Measurements from ENCODE around the gene TEX29.

Gene TEX29

DNA sequence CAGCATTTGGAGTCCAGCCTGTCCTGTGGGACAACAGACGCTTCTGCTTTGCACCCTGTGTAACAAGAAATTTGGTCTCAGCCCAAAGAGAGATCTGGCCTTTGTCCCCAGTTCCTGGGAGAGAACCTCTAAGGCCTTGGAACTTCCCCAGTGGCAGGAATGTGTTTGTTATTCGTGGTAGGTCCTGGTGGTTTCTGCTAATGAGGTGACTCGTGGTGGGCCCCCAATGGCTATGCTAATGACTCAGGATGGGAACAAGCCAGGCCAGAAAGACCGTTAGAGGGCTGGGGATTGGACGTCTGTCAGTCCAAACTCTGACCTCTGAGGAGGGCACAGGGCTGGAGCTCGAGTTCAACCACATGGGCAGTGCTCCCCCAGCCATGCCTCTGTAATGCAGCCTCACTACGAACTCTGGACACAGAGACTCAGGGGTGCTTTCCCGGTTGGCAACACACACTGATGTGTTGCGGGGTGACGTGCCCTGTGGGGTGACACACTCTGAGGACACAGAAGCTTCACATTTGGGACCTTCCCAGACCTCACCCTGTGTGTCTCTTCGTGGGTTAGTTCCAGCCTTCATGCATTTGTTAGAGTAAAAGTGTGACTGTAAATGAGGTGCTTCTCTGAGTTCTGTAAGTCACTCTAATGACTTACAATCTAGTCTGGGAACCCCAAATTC lies 38.9 kb downstream of the TEX29 start:
- Histone ChIP-seq H3K79me2 (ENCODE audit: low read length) (no peaks in the 10 kb centered on the region), H2AFZ (ENCODE audit: low read length) (no peak overlapping the region), H3K4me2 (ENCODE audit: low read depth, low read length) (no peak overlapping the region), H3K9ac (ENCODE audit: low read length) (no peak overlapping the region), H3K27ac (ENCODE audit: low read length) (no peak overlapping the region), H3F3A (ENCODE audit: insufficient read depth, low read length) (no peaks in the 10 kb centered on the region), H4K20me1 (ENCODE audit: insufficient read depth, low read length) (no peaks in the 10 kb centered on the region), H3K36me3 (replicated peaks; ENCODE audit: insufficient read depth, low read length) (no peaks in the 10 kb centered on the region), H3K27me3 (replicated peaks; ENCODE audit: insufficient read depth, low read length) (no peaks in the 10 kb centered on the region), H3K4me1 (ENCODE audit: low read length) (no peaks in the 10 kb centered on the region), H3K4me3 (ENCODE audit: low read length) (no peak overlapping the region), H3K9me3 (replicated peaks; ENCODE audit: insufficient read depth, low read length) (no peaks in the 10 kb centered on the region), H3K9me2 (replicated peaks; ENCODE audit: insufficient read depth, low read length) (no peaks in the 10 kb centered on the region)
- no peak for DNase-seq
- TF ChIP-seq, protein P1, sequence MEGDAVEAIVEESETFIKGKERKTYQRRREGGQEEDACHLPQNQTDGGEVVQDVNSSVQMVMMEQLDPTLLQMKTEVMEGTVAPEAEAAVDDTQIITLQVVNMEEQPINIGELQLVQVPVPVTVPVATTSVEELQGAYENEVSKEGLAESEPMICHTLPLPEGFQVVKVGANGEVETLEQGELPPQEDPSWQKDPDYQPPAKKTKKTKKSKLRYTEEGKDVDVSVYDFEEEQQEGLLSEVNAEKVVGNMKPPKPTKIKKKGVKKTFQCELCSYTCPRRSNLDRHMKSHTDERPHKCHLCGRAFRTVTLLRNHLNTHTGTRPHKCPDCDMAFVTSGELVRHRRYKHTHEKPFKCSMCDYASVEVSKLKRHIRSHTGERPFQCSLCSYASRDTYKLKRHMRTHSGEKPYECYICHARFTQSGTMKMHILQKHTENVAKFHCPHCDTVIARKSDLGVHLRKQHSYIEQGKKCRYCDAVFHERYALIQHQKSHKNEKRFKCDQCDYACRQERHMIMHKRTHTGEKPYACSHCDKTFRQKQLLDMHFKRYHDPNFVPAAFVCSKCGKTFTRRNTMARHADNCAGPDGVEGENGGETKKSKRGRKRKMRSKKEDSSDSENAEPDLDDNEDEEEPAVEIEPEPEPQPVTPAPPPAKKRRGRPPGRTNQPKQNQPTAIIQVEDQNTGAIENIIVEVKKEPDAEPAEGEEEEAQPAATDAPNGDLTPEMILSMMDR (IDR thresholded peaks at IDR 0.05; ENCODE audit: low read length): no peak
- TF ChIP-seq EZH2 (optimal IDR thresholded peaks at IDR 0.05; ENCODE audit: low read depth, low read length) (no peak), EZH2phosphoT487 (IDR thresholded peaks at IDR 0.05; ENCODE audit: low read length) (no peak)

DNA sequence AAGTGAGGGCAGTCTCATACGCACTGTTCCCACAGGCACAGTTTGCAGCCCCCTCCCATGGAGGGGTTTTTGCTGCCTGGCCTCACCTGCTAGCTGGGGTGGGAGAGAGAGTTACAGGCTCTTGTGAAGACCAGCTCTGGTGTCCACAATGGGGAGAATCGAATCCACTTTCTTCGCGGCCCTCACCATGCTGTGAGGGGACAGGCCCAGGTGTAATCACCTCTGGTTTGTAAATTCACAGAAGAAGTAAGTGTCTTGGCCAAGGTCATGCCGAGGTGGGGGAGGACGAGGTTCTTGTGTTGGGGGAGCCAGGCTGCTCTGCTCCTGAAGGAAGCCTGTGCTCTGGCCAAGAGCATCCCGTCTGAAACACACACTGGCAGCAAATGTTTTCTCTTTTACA lies 39.5 kb downstream of the TEX29 start:
- Histone ChIP-seq H3K9ac (ENCODE audit: low read length) (no peak overlapping the region), H3K79me2 (ENCODE audit: low read length) (no peaks in the 10 kb centered on the region), H3K27me3 (replicated peaks; ENCODE audit: insufficient read depth, low read length) (no peaks in the 10 kb centered on the region), H3K4me3 (ENCODE audit: low read length) (no peak overlapping the region), H2AFZ (ENCODE audit: low read length) (no peak overlapping the region), H3K9me2 (replicated peaks; ENCODE audit: insufficient read depth, low read length) (no peaks in the 10 kb centered on the region), H3F3A (ENCODE audit: insufficient read depth, low read length) (no peaks in the 10 kb centered on the region), H4K20me1 (ENCODE audit: insufficient read depth, low read length) (no peaks in the 10 kb centered on the region), H3K9me3 (replicated peaks; ENCODE audit: insufficient read depth, low read length) (no peaks in the 10 kb centered on the region), H3K4me1 (ENCODE audit: low read length) (no peaks in the 10 kb centered on the region), H3K4me2 (ENCODE audit: low read depth, low read length) (no peak overlapping the region), H3K27ac (ENCODE audit: low read length) (no peak overlapping the region), H3K36me3 (replicated peaks; ENCODE audit: insufficient read depth, low read length) (no peaks in the 10 kb centered on the region)
- TF ChIP-seq EZH2phosphoT487 (IDR thresholded peaks at IDR 0.05; ENCODE audit: low read length): no peak
- TF ChIP-seq, protein P1 (IDR thresholded peaks at IDR 0.05; ENCODE audit: low read length): no peak
- no peak for TF ChIP-seq EZH2 (optimal IDR thresholded peaks at IDR 0.05; ENCODE audit: low read depth, low read length)
- DNase-seq: no peak

- no peak overlapping the region for H3K27ac ChIP-seq (ENCODE audit: low read length)
- H3K36me3 ChIP-seq (replicated peaks; ENCODE audit: insufficient read depth, low read length): no peaks in the 10 kb centered on the region
- no peaks in the 10 kb centered on the region for H4K20me1 ChIP-seq (ENCODE audit: insufficient read depth, low read length)
- no peaks in the 10 kb centered on the region for H3K9me3 ChIP-seq (replicated peaks; ENCODE audit: insufficient read depth, low read length)
- no peak for TF ChIP-seq EZH2 (optimal IDR thresholded peaks at IDR 0.05; ENCODE audit: low read depth, low read length)
- TF ChIP-seq, protein P1 (IDR thresholded peaks at IDR 0.05; ENCODE audit: low read length): no peak
- no peak for TF ChIP-seq EZH2phosphoT487 (IDR thresholded peaks at IDR 0.05; ENCODE audit: low read length)
- H3K79me2 ChIP-seq (ENCODE audit: low read length): no peaks in the 10 kb centered on the region
- no peaks in the 10 kb centered on the region for H3K27me3 ChIP-seq (replicated peaks; ENCODE audit: insufficient read depth, low read length)
- H3K4me3 ChIP-seq (ENCODE audit: low read length): no peak overlapping the region
- H2AFZ ChIP-seq (ENCODE audit: low read length): no peak overlapping the region
- H3F3A ChIP-seq (ENCODE audit: insufficient read depth, low read length): no peaks in the 10 kb centered on the region
- no peak for DNase-seq
- H3K4me2 ChIP-seq (ENCODE audit: low read depth, low read length): no peak overlapping the region
- H3K9me2 ChIP-seq (replicated peaks; ENCODE audit: insufficient read depth, low read length): no peaks in the 10 kb centered on the region
- no peaks in the 10 kb centered on the region for H3K4me1 ChIP-seq (ENCODE audit: low read length)
- no peak overlapping the region for H3K9ac ChIP-seq (ENCODE audit: low read length)
These were observed 40.0 kb downstream of the TEX29 start for GRCh38 chr13:111360452-111360851.

Measured in MM.1S (cell line).